ENCODE data around the gene AKAP6.
"Not testable (repeated sequence)": the region's sequence is repeated elsewhere in the genome, so short reads cannot be mapped to it uniquely, and the experiment has no call there.

AKAP6 gene

DNA sequence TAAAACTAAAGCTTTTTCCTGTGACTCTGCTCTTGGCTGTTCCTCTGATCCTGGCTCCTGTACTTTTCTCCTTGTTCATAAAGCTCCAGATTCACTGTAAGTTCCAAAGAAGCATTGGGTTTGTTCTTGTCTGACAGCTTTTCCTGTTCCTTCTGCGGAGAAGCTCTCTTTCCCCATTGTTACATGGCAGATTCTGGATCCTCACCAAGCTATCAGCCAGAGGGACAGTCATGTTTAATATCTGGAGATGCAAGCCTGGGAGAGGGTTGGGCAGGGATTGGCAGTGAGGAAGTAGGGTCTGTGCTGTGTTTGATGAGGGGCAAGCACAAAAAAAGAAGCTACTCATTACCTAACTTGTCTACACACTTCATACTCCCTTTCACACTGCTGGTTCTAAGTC, 107.9 kb downstream of the AKAP6 start:
- DNase-seq (ENCODE audit: low read depth), result no peak

DNA sequence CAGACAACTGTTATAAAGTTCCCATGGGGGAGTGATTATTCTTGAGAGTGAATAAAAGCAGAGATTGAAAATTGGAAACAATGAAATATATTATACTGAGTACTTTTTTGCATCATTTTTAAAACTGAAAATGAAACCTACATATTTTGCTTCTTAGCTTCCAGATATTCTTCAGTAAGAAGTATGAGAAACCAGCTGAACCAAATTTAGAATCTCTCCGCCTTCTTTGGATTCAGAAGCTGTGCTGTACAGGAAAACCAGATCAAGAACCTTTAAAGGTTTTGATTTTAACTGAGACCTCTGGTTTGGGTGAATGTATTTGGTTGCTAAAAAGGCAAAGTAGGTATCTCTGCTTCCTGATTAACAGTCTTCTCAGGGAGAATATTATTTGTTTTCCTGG, 109.4 kb downstream of the AKAP6 start:
- DNase-seq (ENCODE audit: low read depth), result no peak

DNA sequence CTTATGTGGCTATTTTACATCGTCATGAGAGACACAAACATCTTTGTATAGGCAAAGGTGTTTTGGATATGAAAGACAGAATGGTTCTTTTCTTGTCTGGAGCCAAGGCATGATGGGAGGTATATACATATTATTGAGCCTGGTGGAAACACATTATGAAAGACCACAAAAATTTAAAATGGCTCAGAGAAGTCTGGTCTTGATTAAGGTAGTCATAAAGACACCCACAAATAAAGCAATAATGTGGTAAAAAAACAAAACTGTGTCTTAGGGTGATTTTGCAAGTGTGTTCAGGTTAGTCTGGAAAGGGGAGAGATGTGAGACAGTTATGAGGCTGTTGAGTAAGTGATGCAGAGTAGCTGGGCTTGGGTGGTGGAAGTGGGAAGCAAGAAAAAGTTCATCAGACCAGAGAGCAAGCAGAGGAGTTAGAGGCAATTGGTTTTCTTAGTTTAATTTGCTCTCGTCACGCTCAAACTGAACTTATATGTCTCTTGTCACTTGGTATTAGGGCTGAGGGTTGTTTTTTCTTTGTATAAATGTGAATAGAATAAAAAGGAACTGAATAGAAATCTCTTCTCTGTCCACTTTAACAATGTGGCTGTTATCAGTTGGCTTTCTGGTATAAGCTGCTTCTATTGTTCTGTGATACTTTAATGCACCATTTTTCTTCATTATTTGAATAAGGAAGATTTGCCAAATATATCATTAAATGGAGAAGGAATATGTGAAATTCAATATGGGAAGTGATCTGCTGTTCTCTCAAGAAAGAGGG, 115.0 kb downstream of the AKAP6 start:
- no peak for DNase-seq (ENCODE audit: low read depth)

DNA sequence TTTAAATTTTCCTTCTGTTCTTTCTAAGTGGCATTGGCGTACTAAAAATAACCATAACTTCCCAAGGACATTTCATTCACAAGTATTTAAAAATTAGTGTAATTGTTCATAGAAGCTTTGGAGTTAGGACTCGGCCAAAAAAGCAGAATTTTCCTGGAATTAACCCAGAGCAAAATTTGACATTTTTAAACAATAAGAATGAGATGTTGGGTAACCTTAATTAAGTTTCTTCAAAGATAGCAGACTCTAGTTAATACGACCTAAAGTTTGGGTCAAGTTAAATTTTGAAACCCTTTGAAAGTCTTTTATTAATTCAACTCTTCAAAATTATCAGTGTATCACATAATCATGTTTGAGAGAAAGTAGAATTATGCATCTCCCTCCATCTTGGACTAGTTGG, 118.3 kb downstream of the AKAP6 start:
- DNase-seq (ENCODE audit: low read depth), result no peak

DNA sequence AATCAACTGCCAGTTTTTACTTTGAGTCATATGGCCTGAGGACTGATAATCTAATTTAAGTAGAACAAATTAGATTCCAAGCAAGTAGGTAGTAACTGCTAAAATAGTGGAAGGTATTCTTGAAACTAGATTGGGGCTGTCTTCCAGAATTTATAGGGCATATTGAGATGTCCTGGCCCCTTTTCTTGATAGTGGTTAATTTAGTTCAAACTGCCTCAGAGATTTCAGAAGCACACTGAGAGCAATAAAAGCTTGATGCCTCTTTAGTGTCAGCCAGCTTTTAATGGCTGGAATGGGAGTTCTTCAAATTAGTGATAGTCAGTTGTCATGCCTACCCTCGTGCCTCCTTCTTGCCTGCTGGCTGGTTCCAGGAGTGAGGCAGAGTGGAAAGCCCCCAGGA, 120.5 kb downstream of the AKAP6 start:
- no peak for DNase-seq (ENCODE audit: low read depth)

DNA sequence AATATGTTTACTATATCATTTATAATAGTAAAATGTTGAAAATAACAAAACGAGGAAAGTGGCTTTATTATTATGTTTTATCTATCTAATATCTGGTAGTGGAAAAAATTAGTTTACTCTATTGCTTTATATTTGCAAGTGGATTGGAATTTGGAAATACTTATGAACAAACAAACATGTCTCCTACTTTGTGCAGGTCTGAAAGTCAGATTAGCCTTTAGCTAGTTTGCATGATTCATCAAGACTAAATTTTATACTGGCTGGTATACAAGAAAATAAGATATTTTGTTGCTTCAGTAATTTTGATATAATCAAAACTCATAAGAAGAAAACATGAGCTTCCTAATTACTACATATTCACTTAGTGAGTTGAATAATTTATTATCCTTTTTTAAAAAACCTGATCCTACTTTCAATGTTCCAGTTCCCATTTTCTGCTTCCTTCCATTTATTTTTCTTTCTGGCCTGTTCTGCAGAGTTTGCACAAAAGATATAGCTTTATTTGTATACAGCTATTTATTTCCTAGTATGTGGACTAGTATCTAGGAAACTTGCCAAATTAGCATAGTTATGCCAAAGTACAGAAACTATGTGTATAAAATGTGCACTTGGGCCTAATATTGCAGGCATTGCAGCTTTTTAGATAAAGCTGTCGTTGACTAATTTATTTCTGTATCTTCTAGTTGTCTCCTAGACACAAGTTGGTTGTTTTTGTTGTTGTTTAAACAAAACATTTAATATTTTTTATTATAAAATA, 122.0 kb downstream of the AKAP6 start:
- no peak for DNase-seq (ENCODE audit: low read depth)

DNA sequence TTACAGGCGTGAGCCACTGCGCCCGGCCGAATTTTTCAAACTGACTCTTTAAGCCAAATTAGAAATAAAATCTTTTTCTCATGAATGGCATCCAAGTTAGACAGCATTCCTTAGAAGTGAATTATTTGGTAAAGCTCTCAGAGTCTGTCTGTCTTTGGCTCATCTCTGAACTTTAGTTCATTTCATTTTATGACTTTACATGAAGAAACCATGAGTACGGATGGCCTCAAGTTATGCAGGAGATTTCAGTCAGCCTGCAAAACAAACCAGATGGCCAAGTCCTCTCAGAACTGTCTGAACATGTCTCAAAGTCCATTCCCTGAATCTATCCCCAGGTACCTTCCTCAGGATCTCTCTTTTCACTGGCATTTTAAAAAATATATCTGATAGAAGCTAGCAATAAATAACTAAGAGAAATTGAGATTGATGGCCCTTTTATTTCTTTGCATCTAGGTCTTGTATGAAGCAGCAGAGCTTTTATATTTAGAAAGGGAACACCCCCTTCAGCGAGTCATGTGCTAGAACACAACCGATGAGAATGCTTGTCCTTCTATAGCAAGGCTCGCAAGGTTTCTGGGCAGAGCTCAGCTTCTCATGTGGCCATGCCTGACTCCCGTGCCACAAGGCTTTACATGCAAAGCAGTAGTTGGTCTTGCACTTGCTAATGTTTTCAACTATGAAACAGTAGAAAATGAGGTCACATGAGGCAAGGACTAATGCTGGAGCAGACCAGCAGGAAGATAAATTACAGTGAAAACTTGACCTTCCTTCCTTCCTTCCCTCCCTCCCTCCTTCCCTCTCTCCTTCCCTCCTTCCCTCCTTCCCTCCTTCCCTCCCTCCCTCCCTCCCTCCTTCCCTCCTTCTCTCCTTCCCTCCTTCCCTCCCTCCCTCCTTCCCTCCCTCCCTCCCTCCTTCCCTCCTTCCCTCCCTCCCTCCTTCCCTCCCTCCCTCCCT, 125.0 kb downstream of the AKAP6 start:
- DNase-seq (ENCODE audit: low read depth), result no peak

DNA sequence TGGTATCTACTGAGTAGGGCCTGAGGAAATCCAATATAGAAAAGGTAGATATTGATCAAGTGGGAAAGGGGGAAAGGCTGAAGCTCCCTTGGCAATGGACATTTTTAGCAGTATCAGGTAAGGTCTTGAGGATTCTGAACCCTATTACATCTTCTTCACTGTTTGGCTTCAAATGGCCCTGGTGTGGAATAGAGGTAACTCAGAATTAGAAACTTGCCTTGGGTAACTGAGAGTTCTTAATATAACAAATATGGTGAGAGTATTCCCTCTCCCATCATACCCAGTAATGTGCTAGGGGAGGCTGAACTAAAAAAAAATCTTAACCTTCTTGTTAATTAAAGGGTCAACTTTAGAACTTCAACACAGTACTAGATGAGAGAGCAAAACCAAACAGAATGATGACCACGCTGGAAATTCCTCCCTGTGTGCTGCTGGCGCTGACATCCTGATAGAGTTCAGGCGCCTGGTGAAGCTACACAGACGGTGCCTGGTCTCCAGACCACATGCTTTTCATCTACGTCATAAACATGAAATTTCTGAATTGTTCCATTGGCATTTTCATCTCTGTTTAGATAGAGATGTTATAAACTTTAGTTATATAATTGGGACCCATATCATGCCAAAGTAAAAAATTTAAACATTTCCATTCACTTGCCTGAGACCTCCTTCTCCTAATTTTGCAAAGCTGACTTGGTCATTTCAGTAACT, 128.3 kb downstream of the AKAP6 start:
- DNase-seq (ENCODE audit: low read depth), result no peak

DNA sequence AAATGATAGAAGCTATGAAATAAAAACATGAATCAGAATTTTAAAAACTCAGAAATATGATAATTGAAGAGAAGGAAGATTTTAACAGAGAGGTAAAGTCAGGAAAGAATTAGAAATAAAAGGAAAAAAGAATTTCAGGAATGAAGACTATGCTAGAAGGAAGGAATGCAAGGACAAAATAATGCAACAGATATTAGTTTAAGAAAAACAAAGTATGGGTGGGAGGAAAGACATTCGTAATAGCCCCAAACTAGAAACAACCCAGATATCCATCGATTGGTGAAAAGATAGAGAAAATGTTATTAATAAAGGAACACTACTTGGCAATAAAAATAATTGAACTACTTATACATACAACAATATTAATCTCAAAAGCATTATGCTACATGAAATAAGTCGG, 129.6 kb downstream of the AKAP6 start:
- DNase-seq (ENCODE audit: low read depth), result no peak

DNA sequence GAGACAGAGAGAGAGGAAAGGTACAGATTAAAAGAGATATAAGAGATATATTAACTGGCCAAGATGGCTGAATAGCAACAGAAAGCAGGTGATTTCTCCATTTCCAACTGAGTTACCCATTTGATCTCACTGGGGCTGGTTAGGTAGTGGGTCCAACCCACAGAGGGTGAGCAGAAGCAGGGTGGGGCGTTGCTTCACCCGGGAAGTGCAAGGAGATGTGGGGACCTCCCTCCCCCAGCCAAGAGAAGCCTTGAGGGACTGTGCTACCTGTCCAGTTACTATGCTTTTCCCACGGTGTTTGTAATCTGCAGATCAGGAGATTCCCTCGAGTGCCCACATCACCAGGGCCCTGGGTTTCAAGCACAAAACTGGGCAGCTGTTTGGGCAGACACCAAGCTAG, 131.2 kb downstream of the AKAP6 start:
- no peak for DNase-seq (ENCODE audit: low read depth)

DNA sequence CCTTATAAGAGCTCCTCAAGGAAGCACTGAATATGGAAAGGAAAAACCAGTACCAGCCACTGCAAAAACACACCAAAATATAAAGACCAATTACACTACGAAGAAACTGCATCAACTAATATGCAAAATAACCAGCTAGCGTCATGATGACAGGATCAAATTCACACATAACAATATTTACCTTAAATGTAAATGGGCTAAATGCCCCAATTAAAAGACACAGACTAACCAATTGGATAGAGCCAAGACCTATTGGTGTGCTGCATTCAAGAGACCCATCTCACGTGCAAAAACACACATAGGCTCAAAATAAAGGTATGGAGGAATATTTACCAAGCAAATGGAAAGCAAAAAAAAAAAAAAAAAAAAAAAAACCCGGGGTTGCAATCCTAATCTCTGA, 133.5 kb downstream of the AKAP6 start:
- not testable (repeated sequence) for DNase-seq (ENCODE audit: low read depth)

DNA sequence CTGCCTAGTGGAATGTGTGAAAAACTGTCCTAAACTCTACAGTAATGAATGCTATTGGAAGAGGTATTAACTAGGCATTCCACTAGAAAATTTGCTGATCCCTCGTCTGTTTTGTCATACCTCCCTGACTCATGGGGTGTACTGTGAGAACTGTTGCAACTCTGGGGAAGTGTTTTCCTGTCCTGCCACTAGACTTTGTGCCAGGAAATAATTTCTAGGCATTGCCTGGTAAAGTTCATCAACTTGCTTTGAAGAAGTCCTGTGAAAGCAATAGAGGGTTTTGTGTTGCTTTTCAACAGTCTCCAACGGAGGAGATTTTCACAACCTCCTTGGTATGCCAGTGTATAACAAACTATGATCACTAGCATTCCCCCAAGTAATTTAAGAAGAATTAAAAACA, 139.9 kb downstream of the AKAP6 start:
- peak; percentile 77 for DNase-seq (ENCODE audit: low read depth)

DNA sequence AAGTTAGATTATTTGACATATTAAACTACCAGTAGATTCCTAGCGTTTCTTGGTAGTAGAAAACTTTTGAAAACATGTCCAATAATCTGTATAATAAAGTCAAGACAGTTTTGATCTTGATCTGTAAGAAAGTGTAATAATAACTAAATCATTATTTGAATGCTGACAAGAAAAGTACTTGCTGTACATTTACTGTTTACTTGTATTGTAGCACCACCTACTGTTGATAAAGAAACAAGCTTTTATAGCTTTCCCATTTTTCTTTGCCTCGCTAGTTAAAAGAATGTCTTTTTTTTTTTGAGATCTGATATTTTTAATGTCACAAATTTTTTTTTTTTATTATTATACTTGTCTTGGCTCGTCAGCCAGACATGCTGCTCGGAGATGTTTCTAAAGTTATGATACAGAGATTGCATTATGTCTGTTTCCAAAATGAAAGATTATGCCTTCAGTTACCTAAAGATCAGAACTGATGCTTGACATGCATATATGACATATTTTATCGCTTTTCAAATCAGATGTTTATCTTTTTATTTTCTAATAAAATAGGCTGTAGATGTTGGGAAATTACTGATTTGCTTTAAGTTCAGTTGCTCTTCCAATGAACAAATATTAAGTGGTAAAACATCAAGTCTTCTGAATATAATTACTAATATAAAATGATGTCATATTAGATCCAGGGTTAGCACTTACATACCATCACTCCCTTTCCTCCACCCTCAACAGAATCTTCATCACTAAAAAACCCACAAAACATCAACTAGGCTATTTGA, 140.5 kb downstream of the AKAP6 start:
- peak; percentile 51 for DNase-seq (ENCODE audit: low read depth)

DNA sequence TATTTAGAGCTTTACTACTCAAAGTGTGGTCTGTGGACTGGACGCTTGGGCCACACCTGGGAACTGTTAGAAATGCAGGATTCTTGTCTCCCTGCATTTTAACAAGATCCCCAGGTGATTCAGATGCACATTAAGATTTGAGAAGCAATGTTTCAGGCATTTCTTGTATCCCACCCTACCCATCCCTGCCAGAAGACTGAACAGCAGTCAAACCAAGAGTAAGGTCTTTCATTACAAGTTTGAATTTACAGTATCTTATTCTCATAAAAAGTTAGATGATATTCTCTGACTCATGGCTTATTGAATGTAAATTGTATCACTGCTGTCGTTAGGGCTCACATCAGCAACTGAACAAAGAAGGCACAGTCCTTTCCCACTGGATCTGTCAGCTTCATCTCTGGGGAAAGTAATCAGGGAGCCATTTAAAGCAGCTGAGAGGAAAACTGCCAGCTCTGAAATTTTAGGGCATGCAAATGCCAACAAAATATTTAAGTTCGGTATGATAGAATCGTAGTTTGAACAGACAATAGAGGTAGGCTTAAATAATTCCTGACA, 141.1 kb downstream of the AKAP6 start:
- DNase-seq (ENCODE audit: low read depth), result no peak

DNA sequence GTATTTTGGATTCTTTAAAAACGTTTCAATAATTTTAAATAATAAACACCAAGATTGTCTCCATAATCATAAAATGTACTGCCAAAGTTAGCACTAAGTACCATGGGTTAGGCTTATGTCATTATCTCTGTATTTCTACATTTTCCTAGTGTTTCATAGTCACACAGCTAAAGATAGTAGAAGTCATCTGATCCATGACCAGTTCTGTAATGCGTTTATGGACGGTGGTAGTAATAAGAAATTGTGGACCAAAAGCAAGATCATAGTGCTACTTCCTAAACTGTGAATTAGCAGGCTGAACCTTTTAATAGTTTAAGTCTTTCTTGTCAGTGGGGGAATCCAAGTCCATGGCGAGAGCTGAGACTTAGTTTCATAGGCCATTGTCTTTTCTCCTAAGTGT, 142.1 kb downstream of the AKAP6 start:
- no peak for DNase-seq (ENCODE audit: low read depth)

DNA sequence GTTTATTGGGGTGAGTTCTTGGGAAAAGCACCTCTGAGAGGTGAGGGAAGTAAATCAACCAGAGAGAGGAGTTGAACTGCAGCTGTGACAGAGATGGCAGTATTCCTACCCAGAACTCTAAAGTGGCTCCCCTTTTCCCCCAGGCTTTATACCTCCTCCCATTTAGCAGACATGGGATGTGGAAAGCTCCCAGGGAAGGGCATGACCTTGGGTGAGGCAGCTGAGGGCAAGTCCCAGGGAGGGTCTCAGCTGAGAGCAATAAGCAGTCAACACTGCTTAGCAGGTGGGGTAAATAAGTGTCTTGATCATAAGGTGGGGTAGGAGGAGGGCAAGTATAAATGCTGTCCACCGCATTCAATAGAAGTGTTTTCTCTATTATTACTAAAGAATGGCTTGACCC, 143.0 kb downstream of the AKAP6 start:
- no peak for DNase-seq (ENCODE audit: low read depth)

DNA sequence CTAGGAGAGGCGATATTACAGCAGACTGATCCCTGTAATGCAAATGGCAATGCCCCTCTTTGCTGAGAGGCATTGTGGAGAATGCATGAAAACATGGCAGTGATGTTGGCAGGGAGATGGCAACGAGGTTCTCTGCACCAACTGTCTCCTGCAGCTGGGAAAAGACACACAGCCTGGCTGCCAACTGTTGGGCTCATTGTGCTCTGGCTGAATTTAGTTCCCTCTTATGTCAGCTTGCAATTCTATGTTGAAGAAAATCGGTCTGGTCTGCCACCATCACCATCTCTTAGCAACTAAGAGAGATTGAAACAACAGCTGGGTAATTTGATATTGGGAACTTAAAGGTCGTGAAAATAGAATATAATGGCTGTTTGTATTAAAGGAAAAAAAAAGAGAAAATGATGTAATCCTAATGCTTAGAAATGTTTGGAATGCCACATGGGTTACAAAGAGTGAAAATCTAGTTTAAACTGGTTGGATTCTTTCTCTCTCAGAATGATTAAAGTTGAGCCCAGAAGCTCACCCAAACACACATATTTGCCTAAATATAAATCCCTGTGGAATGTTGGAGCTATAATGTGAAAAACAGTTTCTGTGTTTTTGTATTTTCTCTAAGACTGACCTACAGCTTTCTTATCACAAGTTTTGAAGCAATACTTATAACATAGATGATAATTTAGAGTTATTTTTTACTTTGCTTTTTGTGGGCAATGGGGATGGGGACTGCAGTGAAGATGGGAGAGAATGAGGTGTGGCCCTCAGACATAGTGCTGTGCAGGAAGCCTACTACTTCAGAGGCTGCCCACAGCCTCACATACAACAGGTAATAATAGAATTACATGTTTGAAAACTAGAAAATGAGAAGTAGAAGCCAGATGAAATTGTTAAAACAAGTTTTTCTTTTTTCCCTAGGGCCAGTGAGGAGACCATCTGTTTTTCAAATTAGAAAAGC, 143.7 kb downstream of the AKAP6 start:
- DNase-seq (ENCODE audit: low read depth), result peak; percentile 83

DNA sequence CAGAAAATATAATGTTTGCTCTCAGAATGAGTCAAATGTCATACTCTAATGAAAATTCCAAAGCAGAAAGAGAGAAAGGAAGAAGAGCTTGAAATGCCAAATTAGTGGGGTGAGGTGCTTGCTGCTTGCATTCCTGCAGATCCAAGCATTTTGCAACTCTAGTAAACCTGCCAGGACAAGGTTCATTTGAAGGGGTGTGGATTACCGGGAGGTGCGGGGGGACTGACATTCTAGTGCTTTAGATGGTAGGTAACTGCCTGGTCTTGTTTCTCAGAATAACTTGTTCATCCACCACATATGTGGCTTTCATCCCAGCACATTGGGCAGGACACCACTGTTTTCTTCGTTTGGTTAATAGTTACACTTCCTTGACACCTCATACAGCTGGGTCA, 144.4 kb downstream of the AKAP6 start:
- DNase-seq (ENCODE audit: low read depth), result peak; percentile 39

DNA sequence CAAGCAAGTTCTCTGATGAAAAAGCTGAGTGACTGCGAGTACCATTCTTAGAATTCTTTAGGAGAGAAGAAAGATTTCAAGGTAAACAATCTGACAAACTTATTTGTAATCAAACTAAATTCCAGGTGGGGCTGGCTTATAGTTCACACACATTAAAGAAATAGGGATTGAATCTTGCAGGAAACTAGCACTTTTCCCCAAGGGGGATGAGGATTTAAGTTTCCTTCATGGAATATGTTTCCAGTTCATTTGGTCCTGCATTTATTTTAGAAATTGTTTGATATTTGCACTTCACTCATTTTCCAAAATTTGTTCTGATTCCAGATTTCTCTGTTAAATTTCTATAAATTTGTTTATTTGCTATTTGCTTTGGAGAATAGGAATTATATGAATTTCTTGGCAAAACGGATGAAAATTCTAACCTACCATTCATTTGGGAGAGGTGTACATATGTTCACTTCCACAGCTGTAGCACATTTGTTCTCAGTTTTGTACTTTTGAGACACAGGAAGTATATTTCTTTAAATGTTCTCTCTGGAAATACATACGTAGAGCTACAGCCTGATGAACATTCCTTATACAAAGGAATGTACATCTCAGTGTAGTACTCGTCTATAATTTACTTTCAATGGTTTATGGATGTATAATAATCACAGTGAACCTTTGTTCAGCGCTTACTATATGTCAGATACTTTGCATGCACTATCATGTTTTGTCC, 145.5 kb downstream of the AKAP6 start:
- no peak for DNase-seq (ENCODE audit: low read depth)
